Endothelial cell of umbilical vein (primary cell): Measurements from ENCODE around the gene IGSF6. TPM values are rescaled to one million over a fixed set of nuclear protein-coding genes. Genes with fewer than 3 reads are reported as not detected.

Experiments used
- BruUV-seq: library from RNA; stranded (reverse); fragments of 400-500 nt; replicated peaks from 2 replicates; lab custom pipeline; 2021; lab: Mats Ljungman, UMichigan
- CTCF ChIA-PET: fragments of 300-600, 350-600 bp; sonication (Branson Sonifier 250); formaldehyde crosslinking; loops from one replicate; lab custom pipeline; 2021; ENCODE audit warnings: antibody characterized with exemption, inconsistent platforms; lab: Charles Lee
- POLR2A ChIA-PET: fragments of 300-600, 350-600 bp; sonication (Branson Sonifier 250); formaldehyde crosslinking; loops from one replicate; lab custom pipeline; 2021; ENCODE audit warnings: antibody characterized with exemption, inconsistent platforms; lab: Charles Lee
- DNase-seq: peaks from one replicate; pipeline ENCODE4 v3.0.0-alpha.2; 2011; ENCODE audit warnings: low read depth, low spot score
- FAIRE-seq: peaks from 2 replicates; lab custom pipeline; 2011; peaks lifted over from hg19 to GRCh38; lab: Jason Lieb, UNC
- H2AFZ ChIP-seq: 2 replicates; pipeline ENCODE4 v1.6.0; 2012; ENCODE audit warnings: low read depth, low read length, control low read depth, inconsistent platforms
- H3K27ac ChIP-seq: 2 replicates; pipeline ENCODE4 v1.5.1; 2011; ENCODE audit warnings: low read depth, mild to moderate bottlenecking, control low read depth, low read length, moderate library complexity; ENCODE audit not compliant: insufficient read depth
- H3K27me3 ChIP-seq, 2 experiments: 2 replicates each; pipeline versions ENCODE4 v1.6.0 to v1.6.1; 2011; ENCODE audit warnings: low read length in 2 of 2, mixed read lengths in 1 of 2; ENCODE audit not compliant: control insufficient read depth in 2 of 2, insufficient read depth in 2 of 2
- H3K36me3 ChIP-seq, 2 experiments: 2 replicates in 1 of 2; 3 replicates in 1 of 2; pipeline ENCODE4 v1.5.1; 2011; ENCODE audit warnings: low read length in 2 of 2, mild to moderate bottlenecking in 1 of 2, moderate library complexity in 1 of 2; ENCODE audit not compliant: control insufficient read depth in 2 of 2, insufficient read depth in 2 of 2; ENCODE audit errors: extremely low read depth in 1 of 2
- H3K4me1 ChIP-seq: 3 replicates; pipeline ENCODE4 v1.5.1; 2011; ENCODE audit warnings: mild to moderate bottlenecking, low read length; ENCODE audit not compliant: control insufficient read depth, insufficient read depth; ENCODE audit errors: extremely low read depth
- H3K4me2 ChIP-seq: 2 replicates; pipeline ENCODE4 v1.6.1; 2011; ENCODE audit warnings: low read length, control low read depth, mixed read lengths; ENCODE audit not compliant: insufficient read depth
- H3K4me3 ChIP-seq, 3 experiments: fragments of 200-600 bp in 1 of 3; sonication (generic), shearing (Covaris generic) in 1 of 3; replicated peaks in 1 of 3; 2 replicates each; pipeline ENCODE4 v1.5.1; 2011 to 2016; ENCODE audit warnings: control low read depth in 3 of 3, low read length in 3 of 3, mild to moderate bottlenecking in 2 of 3, inconsistent platforms in 1 of 3, low read depth in 1 of 3, moderate library complexity in 1 of 3; ENCODE audit not compliant: insufficient read depth in 1 of 3
- H3K79me2 ChIP-seq: 2 replicates; pipeline ENCODE4 v1.6.0; 2012; ENCODE audit warnings: low read length, inconsistent platforms; ENCODE audit not compliant: control insufficient read depth, insufficient read depth
- H3K9ac ChIP-seq: replicated peaks from 2 replicates; pipeline ENCODE3; 2011; ENCODE audit warnings: low read length, control low read depth; ENCODE audit not compliant: insufficient read depth; ENCODE audit errors: extremely low read depth
- H3K9me1 ChIP-seq: replicated peaks from 3 replicates; pipeline ENCODE4 v1.6.0; 2011; ENCODE audit warnings: mild to moderate bottlenecking, low read length; ENCODE audit not compliant: control insufficient read depth, insufficient read depth; ENCODE audit errors: extremely low read depth
- H3K9me3 ChIP-seq: replicated peaks from 2 replicates; pipeline ENCODE4 v1.5.1; 2012; ENCODE audit warnings: low read length, inconsistent platforms; ENCODE audit not compliant: control insufficient read depth, insufficient read depth
- H4K20me1 ChIP-seq: replicated peaks from 2 replicates; pipeline ENCODE3; 2011; ENCODE audit warnings: mild to moderate bottlenecking, low read length; ENCODE audit not compliant: control insufficient read depth, insufficient read depth; ENCODE audit errors: extremely low read depth
- CTCF ChIP-seq, 2 donors: IDR thresholded peaks; 1 replicate in 1 of 2; 2 replicates in 1 of 2; pipeline ENCODE4 v1.5.1; 2011; ENCODE audit warnings: low read length in 2 of 2, mild to moderate bottlenecking in 2 of 2, moderate library complexity in 2 of 2, control low read depth in 1 of 2, inconsistent platforms in 1 of 2, low read depth in 1 of 2; ENCODE audit not compliant: insufficient read depth in 1 of 2; ENCODE audit errors: extremely low read depth in 1 of 2
- EZH2 ChIP-seq: IDR thresholded peaks from 2 replicates; pipeline ENCODE4 v1.6.1; 2012; ENCODE audit warnings: borderline replicate concordance, low read depth, mild to moderate bottlenecking, moderate library complexity, low read length, inconsistent platforms; ENCODE audit not compliant: severe bottlenecking
- FOS ChIP-seq: IDR thresholded peaks from 2 replicates; pipeline ENCODE4 v1.6.1; 2011; ENCODE audit warnings: mild to moderate bottlenecking, low read length, moderate library complexity, borderline replicate concordance; ENCODE audit not compliant: insufficient read depth
- GATA2 ChIP-seq: IDR thresholded peaks from 2 replicates; pipeline ENCODE4 v1.7.0; 2011; ENCODE audit warnings: low read depth, mild to moderate bottlenecking, moderate library complexity, mixed read lengths, low read length; ENCODE audit not compliant: insufficient read length, insufficient read depth
- JUN ChIP-seq: IDR thresholded peaks from 2 replicates; pipeline ENCODE4 v1.6.1; 2011; ENCODE audit warnings: borderline replicate concordance, low read depth; ENCODE audit not compliant: insufficient read length, insufficient read depth
- MAX ChIP-seq: IDR thresholded peaks from 2 replicates; pipeline ENCODE4 v1.6.1; 2011; ENCODE audit not compliant: insufficient read depth, insufficient read length
- MYC ChIP-seq: IDR thresholded peaks from one replicate; pipeline ENCODE4 v1.6.1; 2011; ENCODE audit warnings: mild to moderate bottlenecking, low read depth, low read length
- POLR2A ChIP-seq: IDR thresholded peaks from 2 replicates; pipeline ENCODE4 v1.6.1; 2012; ENCODE audit warnings: low read depth, mild to moderate bottlenecking, control low read depth, low read length
- POLR2AphosphoS5 ChIP-seq: IDR thresholded peaks from 2 replicates; pipeline ENCODE4 v1.6.1; 2012; ENCODE audit warnings: low read depth, mild to moderate bottlenecking, control low read depth, low read length, moderate library complexity; ENCODE audit not compliant: insufficient read depth
- dilution Hi-C: fragments of 300-500 bp; cut with MboI; formaldehyde crosslinking; loops from one replicate; pipeline ENCODE4 v1.15.0; 2019; ENCODE audit warnings: low sequenced_read_pairs; ENCODE audit not compliant: extremely low pct_ligation_motif_present
- intact Hi-C: fragments of 100-400 bp; cut with micrococcal nuclease; formaldehyde crosslinking; loops from one replicate; pipeline ENCODE4 v1.10.0; 2022
- polyA plus RNA-seq, 4 experiments: library from polyadenylated mRNA; depleted of rRNA in 3 of 4; stranded (reverse) in 3 of 4; unstranded in 1 of 4; fragments of >200 nt; gene quantifications; 2 replicates each; pipeline versions ENCODE4 v1.2.1 to v1.2.3, GENCODE V29; 2011 to 2012; ENCODE audit warnings: missing spikeins in 1 of 4
- total RNA-seq: library from RNA; stranded (reverse); gene quantifications from 2 replicates; pipeline ENCODE4 v1.2.3, GENCODE V29; 2021

The IGSF6 gene
- total and polyA plus RNA-seq, 2 donors (not counting 3 experiments of a cell fraction or from before 2014, with no cell fraction given): not detected

- Histone ChIP-seq H3K4me3 (no peak overlapping the region), H3K27me3 (no peaks in the 10 kb centered on the region), H3K4me2 (no peak overlapping the region), H4K20me1 (no peaks in the 10 kb centered on the region), H3K4me1 (no peaks in the 10 kb centered on the region), H3K9me3 (no peaks in the 10 kb centered on the region), H3K9me1 (no peaks in the 10 kb centered on the region), H3K27ac (no peak overlapping the region), H3K36me3 (no peaks in the 10 kb centered on the region), H3K9ac (no peak overlapping the region), H3K79me2 (no peaks in the 10 kb centered on the region), H2AFZ (no peak overlapping the region)
- FAIRE-seq (no peak), DNase-seq (no peak)
- ChIA-PET CTCF (interaction anchor here (2.2 kb wide), 1 partner anchor 11 kb away, joined by 5 read pairs; no protein-coding TSS in a partner anchor), POLR2A (no interaction called here)
- intact Hi-C loops: no loop called here
- BruUV-seq: no TSS peak
- TF ChIP-seq JUN: no peak
- TF ChIP-seq POLR2A: no peak
- no peak for TF ChIP-seq POLR2AphosphoS5
- no peak for TF ChIP-seq MYC
- no peak for TF ChIP-seq MAX
- TF ChIP-seq FOS: no peak
- TF ChIP-seq CTCF (IDR thresholded peaks at IDR 0.05; ENCODE audit: extremely low read depth in 1 of 2, insufficient read depth in 1 of 2, low read depth in 1 of 2, low read length in 2 of 2): no peak
- no peak for TF ChIP-seq EZH2
- no peak for TF ChIP-seq GATA2
- dilution Hi-C loops: no loop called here
Measured at GRCh38 chr16:21697032-21697431, 44.6 kb upstream of the IGSF6 start.
